HepG2 (cell line): ENCODE data around the gene PSMA2. TPM values are rescaled to one million over a fixed set of nuclear protein-coding genes. Genes with fewer than 3 reads are reported as not detected.

Experiments used
- AHDC1 ChIP-seq: sonication (generic); formaldehyde crosslinking; IDR thresholded peaks from 2 replicates; pipeline ENCODE4 v1.5.1; 2020; ENCODE audit warnings: mild to moderate bottlenecking, missing genetic modification reagents, borderline replicate concordance
- AHR ChIP-seq: IDR thresholded peaks from 2 replicates; pipeline ENCODE4 v1.6.1; 2018; ENCODE audit warnings: missing genetic modification reagents, missing compliant biosample characterization
- ELK4 ChIP-seq: sonication (generic); formaldehyde crosslinking; IDR thresholded peaks from 2 replicates; pipeline ENCODE4 v1.9.0; 2021; ENCODE audit warnings: missing genetic modification reagents, borderline replicate concordance
- IKZF4 ChIP-seq: sonication (generic); formaldehyde crosslinking; IDR thresholded peaks from 2 replicates; pipeline ENCODE4 v1.5.1; 2020; ENCODE audit warnings: borderline replicate concordance, mild to moderate bottlenecking, low read depth, missing genetic modification reagents; ENCODE audit errors: not compliant biosample characterization
- MTF2 ChIP-seq: sonication (generic); formaldehyde crosslinking; IDR thresholded peaks from 2 replicates; pipeline ENCODE4 v1.5.0; 2020; ENCODE audit warnings: missing genetic modification reagents, borderline replicate concordance
- PAF1 ChIP-seq: IDR thresholded peaks from 2 replicates; pipeline ENCODE4 v1.6.1; 2016; ENCODE audit warnings: missing genetic modification reagents, missing compliant biosample characterization
- ZMYM3 ChIP-seq: sonication (generic); formaldehyde crosslinking; IDR thresholded peaks from 2 replicates; pipeline ENCODE4 v1.5.1; 2020; ENCODE audit warnings: mild to moderate bottlenecking, missing genetic modification reagents
- ZNF142 ChIP-seq: sonication (generic); formaldehyde crosslinking; IDR thresholded peaks from 2 replicates; pipeline ENCODE4 v1.4.0; 2020; ENCODE audit warnings: missing genetic modification reagents
- ZNF205 ChIP-seq: IDR thresholded peaks from 2 replicates; pipeline ENCODE4 v1.6.1; 2018; ENCODE audit warnings: missing biosample characterization, missing genetic modification reagents
- ZNF251 ChIP-seq: sonication (generic); formaldehyde crosslinking; IDR thresholded peaks from 2 replicates; pipeline ENCODE4 v1.9.0; 2021; ENCODE audit warnings: mild to moderate bottlenecking, missing genetic modification reagents
- ZNF30 ChIP-seq: sonication (generic); formaldehyde crosslinking; IDR thresholded peaks from 2 replicates; pipeline ENCODE4 v1.5.0; 2020; ENCODE audit warnings: mild to moderate bottlenecking, missing genetic modification reagents
- ZNF383 ChIP-seq: sonication (generic); formaldehyde crosslinking; IDR thresholded peaks from 2 replicates; pipeline ENCODE4 v1.4.0; 2020; ENCODE audit warnings: missing genetic modification reagents, mild to moderate bottlenecking, borderline replicate concordance
- ZNF567 ChIP-seq: sonication (generic); formaldehyde crosslinking; IDR thresholded peaks from 2 replicates; pipeline ENCODE4 v1.8.1; 2023; ENCODE audit warnings: mild to moderate bottlenecking, missing genetic modification reagents, borderline replicate concordance
- polyA plus RNA-seq, 8 experiments: library from polyadenylated mRNA; depleted of rRNA in 3 of 8; stranded (reverse) in 7 of 8; unstranded in 1 of 8; fragments of >200 nt; fragmentation: Illumina TruSeq in 4 of 8; extraction: Trizol in 4 of 8; gene quantifications; 2 replicates each; pipeline versions ENCODE4 v1.2.1 to v1.2.3, GENCODE V29; 2011 to 2016; ENCODE audit warnings: low read depth in 4 of 8, missing spikeins in 1 of 8, mixed read lengths in 1 of 8; ENCODE audit not compliant: insufficient read depth in 1 of 8
- total RNA-seq, 5 experiments: library from RNA; depleted of rRNA; stranded (reverse); fragments of >200 nt; fragmentation: Illumina TruSeq; extraction: Trizol; gene quantifications; 2 replicates each; pipeline ENCODE4 v1.2.3, GENCODE V29; 2016; ENCODE audit warnings: low read depth in 1 of 5

PSMA2 gene
- total and polyA plus RNA-seq, 2 of the 13 experiments (the other 11 are each of a cell fraction or from before 2014, with no cell fraction given): 125 to 266 TPM

GRCh38 chr7:42911454-42912447 lies 20.2 kb downstream of the PSMA2 start, which contains the start of gene C7orf25 (continued):
- TF ChIP-seq ZNF142 (CRISPR knock-in tag): no peak
- TF ChIP-seq ZNF30: no peak
- 0 out of 2 replicates have a peak, but pooled peaks have one; percentile 72 for TF ChIP-seq AHR
- TF ChIP-seq MTF2: 0 out of 2 replicates have a peak, but pooled peaks have one; percentile 66
- TF ChIP-seq PAF1 (CRISPR knock-in tag): no peak
- TF ChIP-seq ZMYM3: peak; percentile 65; the same call in 1 of the 2 replicates
- no peak for TF ChIP-seq AHDC1
- no peak for TF ChIP-seq ELK4 (CRISPR knock-in tag)
- no peak for TF ChIP-seq ZNF383 (CRISPR knock-in tag)
- TF ChIP-seq ZNF205 (CRISPR knock-in tag): 0 out of 2 replicates have a peak, but pooled peaks have one; percentile 60
- peak; percentile 89; the same call in 1 of the 2 replicates for TF ChIP-seq ZNF567
- no peak for TF ChIP-seq ZNF251 (CRISPR knock-in tag)
- TF ChIP-seq IKZF4 (CRISPR knock-in tag): no peak
